ENCODE results near the gene LRPPRC.
A peak's percentile ranks its signal among the peaks of the same experiment; 100 is the strongest.

The LRPPRC gene

DNA sequence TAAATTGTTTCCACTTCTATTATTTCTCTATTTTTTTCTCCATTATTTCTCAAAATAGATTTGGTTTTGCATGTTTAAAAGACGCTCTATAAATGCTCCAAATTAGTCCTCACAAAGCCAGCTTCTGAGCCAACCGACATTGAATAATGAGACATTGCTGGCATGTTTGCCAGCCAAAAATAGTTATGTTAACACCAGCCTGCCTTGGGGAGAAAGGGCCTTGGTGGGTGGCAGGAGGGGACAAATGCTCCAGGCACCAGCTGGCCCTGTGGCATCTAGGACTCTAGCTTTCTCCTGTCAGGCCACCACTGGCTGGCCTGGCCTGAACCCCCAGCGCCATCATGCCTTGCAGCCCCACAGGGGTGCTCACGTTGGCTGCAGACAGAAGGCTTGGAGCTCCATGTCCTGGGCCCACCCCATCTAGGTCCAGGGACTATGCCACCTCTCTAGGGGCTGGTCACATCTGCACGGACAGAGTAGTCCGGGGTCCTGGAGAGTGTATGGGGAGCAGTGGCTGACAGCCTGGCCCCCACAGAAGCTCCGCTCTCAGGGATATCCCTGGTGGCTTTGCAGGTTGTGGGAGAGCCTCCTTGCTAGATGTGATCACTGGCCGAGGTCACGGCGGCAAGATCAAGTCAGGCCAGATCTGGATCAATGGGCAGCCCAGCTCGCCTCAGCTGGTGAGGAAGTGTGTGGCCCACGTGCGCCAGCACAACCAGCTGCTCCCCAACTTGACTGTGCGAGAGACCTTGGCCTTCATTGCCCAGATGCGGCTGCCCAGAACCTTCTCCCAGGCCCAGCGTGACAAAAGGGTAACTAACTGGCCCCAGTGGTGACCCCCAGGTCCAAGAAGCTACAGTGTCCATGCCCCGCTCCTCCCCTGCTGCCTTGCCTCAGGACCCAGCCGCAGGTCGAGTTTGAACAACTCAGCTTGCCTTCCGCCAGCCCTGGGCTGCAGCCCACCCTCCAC, 144.5 kb downstream of the LRPPRC start:
- TF ChIP-seq, protein P1, sequence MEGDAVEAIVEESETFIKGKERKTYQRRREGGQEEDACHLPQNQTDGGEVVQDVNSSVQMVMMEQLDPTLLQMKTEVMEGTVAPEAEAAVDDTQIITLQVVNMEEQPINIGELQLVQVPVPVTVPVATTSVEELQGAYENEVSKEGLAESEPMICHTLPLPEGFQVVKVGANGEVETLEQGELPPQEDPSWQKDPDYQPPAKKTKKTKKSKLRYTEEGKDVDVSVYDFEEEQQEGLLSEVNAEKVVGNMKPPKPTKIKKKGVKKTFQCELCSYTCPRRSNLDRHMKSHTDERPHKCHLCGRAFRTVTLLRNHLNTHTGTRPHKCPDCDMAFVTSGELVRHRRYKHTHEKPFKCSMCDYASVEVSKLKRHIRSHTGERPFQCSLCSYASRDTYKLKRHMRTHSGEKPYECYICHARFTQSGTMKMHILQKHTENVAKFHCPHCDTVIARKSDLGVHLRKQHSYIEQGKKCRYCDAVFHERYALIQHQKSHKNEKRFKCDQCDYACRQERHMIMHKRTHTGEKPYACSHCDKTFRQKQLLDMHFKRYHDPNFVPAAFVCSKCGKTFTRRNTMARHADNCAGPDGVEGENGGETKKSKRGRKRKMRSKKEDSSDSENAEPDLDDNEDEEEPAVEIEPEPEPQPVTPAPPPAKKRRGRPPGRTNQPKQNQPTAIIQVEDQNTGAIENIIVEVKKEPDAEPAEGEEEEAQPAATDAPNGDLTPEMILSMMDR (IDR thresholded peaks at IDR 0.05; ENCODE audit: control extremely low read depth, extremely low read depth, low read depth, missing control alignments), result no peak
- POLR2A ChIA-PET, result no interaction called here
- CTCF ChIA-PET, result interaction anchor here (1.2 kb wide), 1 partner anchor 27 kb away, joined by 4 read pairs; no protein-coding TSS in a partner anchor
- DNase-seq (ENCODE audit: extremely low spot score), result peak; percentile 6

DNA sequence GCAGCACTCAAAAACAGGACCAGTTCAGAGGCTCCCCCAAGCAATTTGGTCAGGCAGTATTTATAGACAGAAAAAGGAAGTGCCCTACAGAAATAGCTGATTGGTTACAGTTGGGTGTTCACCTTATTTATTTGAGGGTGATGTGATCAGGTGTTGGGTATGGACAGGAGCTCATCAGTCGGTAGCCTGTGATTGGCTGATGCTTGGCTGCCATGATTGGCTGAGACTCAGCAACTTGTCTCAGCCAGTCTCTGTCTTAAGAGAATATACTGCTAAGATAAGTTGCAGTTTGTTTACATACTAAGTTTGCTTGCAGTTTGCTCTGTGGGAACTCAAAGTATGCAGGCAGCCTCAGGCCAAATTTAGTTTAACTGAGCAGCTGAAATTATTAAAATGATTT, 147.6 kb downstream of the LRPPRC start:
- ChIA-PET CTCF (no interaction called here), POLR2A (no interaction called here)
- DNase-seq (ENCODE audit: extremely low spot score), result peak; percentile 16
- TF ChIP-seq, protein P1 (IDR thresholded peaks at IDR 0.05; ENCODE audit: control extremely low read depth, extremely low read depth, low read depth, missing control alignments), result no peak

DNA sequence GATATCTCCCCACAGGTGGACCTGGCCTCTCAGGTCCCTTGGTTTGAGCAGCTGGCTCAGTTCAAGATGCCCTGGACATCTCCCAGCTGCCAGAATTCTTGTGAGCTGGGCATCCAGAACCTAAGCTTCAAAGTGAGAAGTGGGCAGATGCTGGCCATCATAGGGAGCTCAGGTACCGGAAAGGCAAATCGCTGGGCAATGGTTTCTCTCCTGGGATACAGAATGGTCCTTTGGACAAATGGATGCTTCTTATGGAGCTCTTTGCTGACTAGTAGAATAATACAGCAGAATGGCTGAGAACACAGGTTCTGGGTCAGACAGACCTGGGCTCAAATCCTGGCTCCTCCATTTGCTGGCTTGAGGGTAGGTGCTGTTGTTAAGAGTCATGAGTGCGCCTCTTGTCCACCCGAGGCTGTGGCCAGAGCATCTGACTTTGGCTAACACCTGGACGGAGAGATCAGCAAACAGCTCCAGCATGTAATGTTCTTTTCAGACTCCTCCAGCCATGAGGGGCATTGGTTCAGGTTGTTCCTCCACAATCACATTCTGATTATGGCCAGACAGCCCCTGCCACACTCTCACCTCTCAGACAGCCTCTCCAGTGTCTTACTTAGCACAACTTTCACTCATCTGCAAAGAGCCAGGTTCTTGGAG, 149.5 kb downstream of the LRPPRC start:
- TF ChIP-seq, protein P1 (IDR thresholded peaks at IDR 0.05; ENCODE audit: control extremely low read depth, extremely low read depth, low read depth, missing control alignments), result no peak
- CTCF ChIA-PET, result no interaction called here
- peak; percentile 6 for DNase-seq (ENCODE audit: extremely low spot score)
- POLR2A ChIA-PET, result no interaction called here

DNA sequence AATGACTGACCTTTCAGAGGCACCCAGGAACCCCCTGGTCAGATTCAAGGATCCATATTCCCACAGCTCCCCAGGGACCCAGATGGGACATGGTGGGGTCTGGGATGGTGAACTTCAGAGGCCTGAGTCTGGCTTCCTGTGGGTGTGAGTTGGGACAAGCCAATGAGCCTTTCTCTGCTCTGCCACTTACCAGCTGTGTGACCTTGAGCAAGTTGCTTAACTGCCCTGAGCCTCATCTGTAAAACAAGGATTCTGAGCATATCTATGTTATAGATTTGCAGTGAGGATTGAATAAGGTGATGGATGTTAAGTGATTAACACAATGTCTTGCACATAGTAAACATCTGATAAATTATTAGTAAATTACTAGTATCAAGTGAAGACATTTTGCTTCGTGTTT, 150.6 kb downstream of the LRPPRC start:
- POLR2A ChIA-PET, result no interaction called here
- CTCF ChIA-PET, result no interaction called here
- TF ChIP-seq, protein P1 (IDR thresholded peaks at IDR 0.05; ENCODE audit: control extremely low read depth, extremely low read depth, low read depth, missing control alignments), result no peak
- no peak for DNase-seq (ENCODE audit: extremely low spot score)

DNA sequence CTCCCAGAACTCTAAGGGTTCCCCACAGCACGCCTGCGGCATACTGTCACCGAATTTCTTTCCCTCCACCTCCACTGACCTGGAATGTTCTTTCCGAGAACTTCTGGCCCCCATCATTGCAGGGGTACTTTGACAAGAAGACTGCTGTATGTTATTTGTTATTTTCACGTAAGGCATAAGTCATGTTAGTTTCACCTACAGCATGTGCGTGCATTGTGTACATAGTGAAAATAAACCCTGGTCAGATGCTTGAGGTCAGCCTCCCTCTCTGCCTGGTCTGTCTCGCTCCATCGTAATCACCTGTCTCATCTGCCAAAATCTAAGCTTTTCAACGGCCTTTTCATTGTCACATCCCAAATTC, 152.9 kb downstream of the LRPPRC start:
- peak; percentile 1 for DNase-seq (ENCODE audit: extremely low spot score)
- TF ChIP-seq, protein P1 (IDR thresholded peaks at IDR 0.05; ENCODE audit: control extremely low read depth, extremely low read depth, low read depth, missing control alignments), result no peak
- ChIA-PET POLR2A (no interaction called here), CTCF (no interaction called here)

DNA sequence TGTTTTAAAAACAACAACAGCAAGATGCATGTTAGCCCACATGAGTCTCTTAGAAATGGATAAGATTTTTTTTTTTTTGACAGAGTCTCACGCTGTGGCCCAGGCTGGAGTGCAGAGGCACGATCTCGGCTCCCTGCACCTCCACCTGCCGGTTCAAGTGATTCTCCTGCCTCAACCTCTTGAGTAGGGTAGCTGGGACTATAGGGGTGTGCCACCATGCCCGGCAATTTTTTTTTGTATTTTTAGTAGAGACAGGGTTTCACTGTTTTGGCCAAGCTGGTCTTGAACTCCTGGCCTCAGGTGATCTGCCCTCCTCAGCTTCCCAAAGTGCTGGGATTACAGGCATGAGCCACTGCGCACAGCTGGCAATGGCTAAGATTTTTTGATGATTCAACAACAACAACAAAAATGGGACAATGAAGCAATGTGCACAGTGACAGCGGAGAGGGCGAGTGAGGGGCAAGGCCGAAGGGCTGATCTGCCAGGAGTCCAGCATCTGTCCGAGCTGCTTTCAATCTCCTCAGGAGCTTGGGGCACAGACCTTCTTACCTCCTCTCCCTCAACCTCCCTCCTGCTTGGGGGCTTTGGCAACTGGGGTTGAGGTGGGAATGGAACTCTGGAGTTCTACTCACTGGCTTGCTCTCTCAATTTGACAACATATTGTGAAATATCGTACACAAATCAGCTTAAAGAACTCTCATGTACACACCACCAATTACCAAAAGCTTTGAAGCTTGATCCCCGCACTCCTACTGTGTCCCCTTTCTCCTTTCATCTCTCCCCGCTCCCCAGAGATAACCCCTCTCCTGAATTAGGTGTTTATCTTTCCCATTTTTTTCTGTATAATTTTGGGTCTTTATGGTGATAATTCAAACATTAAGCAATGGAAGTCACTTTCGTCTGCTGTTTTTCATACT, 153.6 kb downstream of the LRPPRC start:
- DNase-seq (ENCODE audit: extremely low spot score), result peak; percentile 1
- POLR2A ChIA-PET, result no interaction called here
- CTCF ChIA-PET, result interaction anchor here (0.6 kb wide), 1 partner anchor 635 kb away, joined by 3 read pairs; no protein-coding TSS in a partner anchor
- TF ChIP-seq, protein P1 (IDR thresholded peaks at IDR 0.05; ENCODE audit: control extremely low read depth, extremely low read depth, low read depth, missing control alignments), result no peak
